ENCODE results near the gene ZNF415. TPM values are rescaled to one million over a fixed set of nuclear protein-coding genes. Genes with fewer than 3 reads are reported as not detected.
"Not testable (repeated sequence)": the region's sequence is repeated elsewhere in the genome, so short reads cannot be mapped to it uniquely, and the experiment has no call there.

Gene ZNF415
- total RNA-seq, 1 experiment from 2014 or later, result not detected

DNA sequence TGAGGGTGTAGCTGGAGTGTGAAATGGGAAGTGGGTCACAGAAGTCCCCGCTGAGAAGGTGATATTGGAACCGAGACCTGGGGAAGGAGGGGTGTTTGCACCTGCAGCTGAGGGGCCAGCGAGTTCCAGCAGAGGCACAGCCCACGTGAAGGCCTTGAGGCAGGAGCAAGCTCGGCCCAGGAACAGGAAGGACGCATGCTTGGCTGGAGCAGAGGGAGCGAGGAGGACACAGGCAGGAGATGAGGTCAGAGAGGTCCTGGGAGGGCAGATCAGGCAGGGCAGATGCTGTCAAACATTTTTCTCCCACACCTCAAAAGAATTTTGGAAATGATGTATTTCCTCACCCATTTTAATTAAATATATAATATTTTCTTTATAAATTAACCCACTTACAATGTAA is 9.3 kb downstream of the ZNF415 start:
- Histone ChIP-seq H3K27me3 (no peaks in the 10 kb centered on the region), H3K4me3 (no peak overlapping the region), H3K9me3 (no peaks in the 10 kb centered on the region), H3K36me3 (no peaks in the 10 kb centered on the region)
- DNase-seq, result no peak

DNA sequence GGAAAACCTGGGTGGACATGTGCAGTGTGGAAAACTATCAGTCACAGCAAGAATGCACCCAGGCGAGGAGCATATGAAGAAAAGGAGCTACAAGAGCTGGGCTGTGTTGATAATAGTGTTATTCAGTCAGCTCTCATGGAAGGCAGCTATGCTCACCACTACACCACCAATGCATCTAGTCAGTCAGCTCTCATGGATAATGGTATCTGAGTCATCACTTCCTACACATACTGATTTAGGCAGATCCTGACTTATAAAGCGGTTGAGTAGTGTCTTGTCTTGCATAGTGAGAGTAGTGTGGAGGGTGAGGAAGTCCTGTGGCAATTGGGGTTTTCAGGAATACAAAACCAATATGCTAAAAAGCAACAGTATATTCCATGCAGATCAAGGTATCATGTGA is 20.4 kb downstream of the ZNF415 start:
- no peaks in the 10 kb centered on the region for H3K36me3 ChIP-seq

DNA sequence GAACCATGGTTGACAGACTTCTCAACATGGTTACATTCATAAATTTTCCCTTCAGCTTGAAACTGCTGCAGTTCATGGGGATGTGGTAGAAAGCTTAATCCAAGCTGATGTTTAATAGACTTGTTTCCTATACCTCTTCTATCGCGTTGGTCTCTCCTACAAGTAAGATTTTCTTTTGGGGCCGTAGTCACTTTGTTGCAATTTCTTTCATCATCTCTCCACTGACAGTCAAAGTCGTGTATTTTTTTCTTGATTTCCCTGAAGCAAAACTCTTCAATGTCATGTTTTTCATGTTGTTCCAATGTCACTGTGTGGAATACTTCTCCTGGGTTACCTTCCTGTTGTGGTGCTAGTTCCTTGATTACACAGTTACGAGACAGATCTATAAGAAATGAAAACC is 23.2 kb downstream of the ZNF415 start:
- Histone ChIP-seq H3K27me3 (no peaks in the 10 kb centered on the region; the same call in 1 of the 2 replicates), H3K9me3 (peaks cover 5% of the 10 kb centered on the region), H3K36me3 (no peaks in the 10 kb centered on the region), H3K4me3 (no peak overlapping the region)
- no peak for DNase-seq

More for the DNA sequence above, 20.4 kb downstream of the ZNF415 start:
- H3K9me3 ChIP-seq, result peaks cover 8% of the 10 kb centered on the region
- DNase-seq, result no peak
- no peaks in the 10 kb centered on the region; the same call in 1 of the 2 replicates for H3K27me3 ChIP-seq
- H3K4me3 ChIP-seq, result no peak overlapping the region

DNA sequence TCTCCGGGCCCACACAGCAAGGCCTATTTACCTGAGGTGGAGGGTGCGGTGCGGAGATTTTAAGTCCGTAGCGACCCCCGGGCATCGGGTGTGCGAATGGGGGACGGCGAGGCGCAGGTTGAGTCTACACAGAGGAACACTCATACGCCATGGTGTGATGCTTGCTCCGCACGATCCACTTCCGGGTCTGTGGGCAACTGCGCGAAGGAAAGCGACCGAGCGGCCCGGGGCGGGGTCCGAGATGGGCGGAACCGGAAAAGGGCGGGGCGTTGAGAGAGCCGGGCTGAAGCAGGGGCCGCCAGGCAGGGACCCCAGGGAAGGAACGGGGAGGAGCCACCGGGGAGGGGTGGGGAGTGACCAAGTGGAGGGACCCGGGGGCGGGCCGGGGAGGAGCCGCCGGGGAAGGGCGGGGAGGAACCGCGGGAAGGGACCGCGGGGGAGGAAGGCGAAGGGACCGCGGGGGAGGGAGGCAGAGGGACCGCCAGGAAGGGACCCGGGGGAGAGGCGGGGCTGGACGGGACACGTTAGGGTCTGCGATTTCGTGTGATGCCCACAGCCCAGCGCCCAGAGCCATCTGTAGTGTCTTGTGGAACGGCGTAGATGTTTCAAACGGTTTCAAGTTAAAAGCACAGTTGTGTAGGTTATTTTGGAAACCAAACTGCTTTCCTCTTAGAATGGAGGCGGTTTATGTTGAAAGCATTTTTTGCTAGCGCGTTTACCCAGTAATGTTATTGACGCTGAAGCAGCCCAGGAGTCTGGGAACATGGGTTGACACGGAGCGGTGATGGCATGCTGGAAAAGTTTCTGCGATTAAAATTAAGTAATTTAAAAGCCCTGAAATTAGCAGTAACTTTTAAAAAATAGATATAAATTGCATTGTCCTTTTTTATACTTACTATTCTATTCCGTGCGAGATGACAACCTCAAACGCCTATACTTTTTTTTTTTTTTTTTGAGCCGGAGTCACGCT is 29.2 kb downstream of the ZNF415 start, which contains the start of gene ZNF160:
TSS of gene ZNF160 (minus strand) at position 189 of the 970 bp plus-strand sequence. CDS start 17,146 bp downstream, outside the sequence.
- DNase-seq, result peak; percentile 98
- no peaks in the 10 kb centered on the region; the same call in 1 of the 2 replicates for H3K9me3 ChIP-seq
- H3K4me3 ChIP-seq, result peak within 1 kb of the TSS; percentile 99
- peaks cover 6% of the 10 kb centered on the region for H3K36me3 ChIP-seq
- no peaks in the 10 kb centered on the region for H3K27me3 ChIP-seq

DNA sequence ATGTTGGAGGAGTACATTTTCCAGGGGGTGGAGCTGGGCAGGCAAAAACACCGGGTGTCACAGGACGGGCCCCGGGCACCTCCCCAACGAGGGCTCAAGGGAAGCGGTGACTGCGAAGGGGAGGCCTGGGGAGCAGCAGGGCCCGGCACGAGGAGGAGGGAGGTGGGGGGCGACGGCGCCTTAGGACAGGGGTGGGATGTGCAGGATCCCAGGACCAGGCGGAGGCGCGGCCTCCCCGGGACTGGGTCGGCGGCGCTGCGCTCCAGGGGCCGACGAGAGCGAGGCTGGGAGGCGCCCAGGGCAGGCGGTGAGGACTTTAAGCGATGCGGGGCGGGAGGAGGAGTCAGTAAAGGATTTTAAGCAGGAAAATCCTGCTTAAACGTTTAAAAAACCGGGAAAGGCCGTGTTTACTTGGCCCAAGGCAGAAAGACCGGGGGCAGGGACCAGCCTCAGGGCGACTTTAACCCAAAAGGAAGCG is 29.9 kb downstream of the ZNF415 start:
- peaks cover 11% of the 10 kb centered on the region for H3K36me3 ChIP-seq
- H3K27me3 ChIP-seq, result no peaks in the 10 kb centered on the region
- DNase-seq, result peak; percentile 54
- no peaks in the 10 kb centered on the region for H3K9me3 ChIP-seq
- H3K4me3 ChIP-seq, result peak overlapping the region; percentile 99

DNA sequence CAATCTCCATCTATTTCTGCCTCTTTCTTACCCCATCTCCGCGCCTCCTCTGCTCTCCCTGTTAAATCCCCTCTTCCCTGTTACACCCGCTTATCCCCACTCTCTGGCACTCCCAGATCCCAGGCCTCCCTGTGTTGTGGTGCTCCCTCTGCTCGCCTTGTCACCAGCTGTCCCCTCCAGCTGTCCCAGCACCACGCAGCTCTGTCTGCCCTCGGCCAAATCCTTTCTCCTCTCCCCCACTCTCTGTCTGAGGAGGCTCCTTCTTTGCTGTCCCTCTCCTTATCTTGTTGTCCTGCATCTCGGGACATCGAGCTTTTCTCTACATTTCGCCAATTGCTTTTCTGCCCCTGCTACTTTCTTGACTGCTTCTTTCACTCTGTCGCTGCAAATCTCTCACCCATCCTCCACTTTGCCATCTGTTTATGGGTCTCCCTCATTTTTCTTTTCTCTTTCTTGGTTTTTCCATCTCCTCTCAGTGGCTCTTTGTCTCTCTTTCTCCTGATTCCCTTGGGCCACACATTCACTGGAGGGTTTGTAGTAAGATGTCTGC is 30.4 kb downstream of the ZNF415 start:
- H3K27me3 ChIP-seq, result no peaks in the 10 kb centered on the region
- peaks cover 13% of the 10 kb centered on the region for H3K36me3 ChIP-seq
- no peak for DNase-seq
- peak overlapping the region; percentile 99 for H3K4me3 ChIP-seq
- no peaks in the 10 kb centered on the region for H3K9me3 ChIP-seq

DNA sequence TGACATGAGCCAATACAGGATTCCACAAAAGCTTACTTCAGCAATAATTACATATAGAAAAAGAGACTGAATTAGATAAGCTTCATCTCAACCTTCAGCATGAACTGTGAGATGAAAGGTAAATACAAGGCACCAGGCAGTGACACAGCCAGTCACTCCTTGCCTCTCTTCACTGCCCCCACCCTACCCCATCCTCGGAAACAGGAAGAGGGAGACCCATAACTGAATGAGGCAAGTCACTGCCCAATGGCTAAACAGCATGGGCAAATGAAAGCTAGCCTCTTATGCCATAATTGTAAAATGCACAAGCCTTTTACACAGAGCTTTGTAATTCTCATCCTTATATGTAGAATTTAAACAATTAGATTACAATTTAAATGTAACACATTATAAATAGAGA is 31.2 kb downstream of the ZNF415 start:
- H3K4me3 ChIP-seq, result no peak overlapping the region
- peaks cover 13% of the 10 kb centered on the region for H3K36me3 ChIP-seq
- DNase-seq, result no peak
- H3K27me3 ChIP-seq, result no peaks in the 10 kb centered on the region
- H3K9me3 ChIP-seq, result no peaks in the 10 kb centered on the region

DNA sequence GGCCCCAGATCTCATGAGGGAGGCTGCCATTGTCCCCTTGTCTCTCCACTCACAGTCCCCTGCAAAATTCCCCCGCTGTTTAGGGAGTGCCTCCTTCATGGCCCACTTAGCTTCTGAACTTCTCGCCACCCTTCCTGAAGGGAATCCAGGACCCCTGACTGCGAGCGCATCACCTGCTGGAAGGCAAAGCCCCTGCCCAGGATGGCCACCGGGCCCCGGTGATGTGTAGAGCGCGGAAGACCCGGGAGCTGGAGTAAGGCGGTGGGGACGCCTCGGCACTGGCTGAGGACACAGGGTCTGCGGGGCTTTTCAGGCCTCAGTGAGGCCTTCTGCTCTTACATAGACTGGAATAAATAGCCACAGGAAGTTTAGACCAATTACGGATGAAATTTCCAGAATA is 34.1 kb downstream of the ZNF415 start:
- H3K9me3 ChIP-seq, H3K4me3 ChIP-seq, DNase-seq, H3K27me3 ChIP-seq: not testable (repeated sequence)
- peaks cover 23% of the 10 kb centered on the region for H3K36me3 ChIP-seq

DNA sequence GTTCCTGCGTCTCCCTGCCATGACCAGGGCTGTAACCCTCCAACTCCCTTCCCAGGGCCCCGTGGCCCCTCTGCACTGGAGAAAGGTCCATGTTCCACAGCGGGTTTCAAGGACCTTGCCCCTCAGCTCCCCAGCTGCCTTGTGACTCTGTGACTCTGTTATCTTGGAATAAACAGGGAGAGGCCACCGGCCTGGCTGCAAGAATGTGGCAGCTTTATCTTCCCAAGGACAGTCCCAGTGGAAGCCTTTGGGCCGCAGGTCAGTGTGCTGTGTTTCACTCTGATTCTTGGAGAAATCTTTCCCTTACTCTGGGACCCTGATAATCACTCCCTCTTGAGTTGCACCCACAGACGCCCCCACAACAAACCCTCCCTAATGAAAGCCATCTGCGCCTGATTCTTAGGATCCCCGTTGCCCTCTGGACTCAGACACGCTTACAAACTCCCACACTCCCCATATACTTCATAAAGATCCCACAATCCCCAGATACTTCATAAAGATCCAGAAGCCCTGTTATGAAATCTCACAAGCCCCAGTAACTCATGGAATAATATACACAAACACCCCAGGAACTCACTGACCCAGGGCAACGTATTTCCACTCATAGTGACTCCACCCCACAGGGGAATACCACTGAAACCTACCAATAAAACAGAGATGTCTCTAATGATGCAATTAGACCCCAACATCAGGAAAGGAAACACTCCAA is 35.6 kb downstream of the ZNF415 start:
- H3K36me3 ChIP-seq, result peaks cover 28% of the 10 kb centered on the region
- DNase-seq, H3K27me3 ChIP-seq, H3K9me3 ChIP-seq, H3K4me3 ChIP-seq: not testable (repeated sequence)

DNA sequence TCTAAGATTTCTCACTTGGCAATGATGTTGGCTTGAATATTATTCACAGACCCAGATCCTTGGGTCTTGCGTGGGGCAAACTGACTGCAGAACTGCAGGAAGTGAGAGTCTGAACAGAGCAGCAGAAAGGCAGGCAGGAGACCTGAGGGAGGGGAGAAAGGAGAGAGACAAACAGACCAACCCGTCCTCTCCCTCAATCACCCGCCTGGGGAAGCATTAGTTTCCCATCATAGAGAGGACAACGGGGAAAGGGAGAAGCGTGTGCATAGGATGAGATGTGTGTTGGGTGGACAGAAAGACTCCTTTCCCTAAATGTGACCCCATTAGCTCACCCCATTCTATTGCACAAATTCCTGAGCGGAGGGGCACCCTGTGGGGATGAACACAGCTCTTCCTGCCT is 36.1 kb downstream of the ZNF415 start:
- DNase-seq, H3K27me3 ChIP-seq, H3K4me3 ChIP-seq, H3K9me3 ChIP-seq: not testable (repeated sequence)
- peaks cover 30% of the 10 kb centered on the region for H3K36me3 ChIP-seq

DNA sequence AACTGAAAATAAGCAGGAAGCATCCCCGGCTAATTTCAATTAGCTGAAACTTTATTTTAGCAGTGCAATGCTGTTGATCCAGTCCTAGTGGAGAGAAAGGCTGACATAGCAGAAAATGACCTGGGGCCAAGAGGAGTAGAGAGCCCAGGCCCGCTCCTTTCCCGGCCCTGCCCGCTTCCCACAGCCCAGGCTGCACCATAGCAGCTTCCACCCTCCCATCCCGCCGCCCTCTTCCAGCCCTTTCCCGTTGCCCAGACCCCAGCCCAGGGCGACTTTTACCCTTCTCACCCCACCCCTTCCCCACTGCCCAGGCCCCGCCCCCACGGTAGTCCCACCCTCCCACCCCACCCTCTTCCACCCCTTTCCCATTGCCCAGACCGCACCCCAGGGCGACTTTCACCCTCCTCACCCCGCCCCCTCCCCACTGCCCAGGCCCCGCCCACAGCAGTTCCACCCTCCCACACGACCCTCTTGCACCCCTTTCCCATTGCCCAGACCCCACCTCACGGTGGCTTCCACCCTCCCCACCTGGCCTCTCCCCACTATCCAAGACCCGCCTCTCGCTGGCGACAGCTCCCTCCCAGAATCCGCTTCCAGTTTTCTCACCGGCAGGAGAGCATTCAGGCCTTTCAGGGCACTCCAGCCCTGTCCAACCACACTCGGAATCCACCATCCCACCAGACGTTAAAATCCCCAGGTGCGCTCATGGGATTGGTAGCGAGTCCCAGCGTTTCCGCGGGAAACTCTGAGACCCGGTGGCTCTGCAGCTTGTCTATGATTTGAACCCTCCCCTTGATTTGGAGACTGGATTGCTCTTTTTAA is 37.7 kb downstream of the ZNF415 start:
- H3K36me3 ChIP-seq, result peaks cover 40% of the 10 kb centered on the region
- H3K27me3 ChIP-seq, result no peaks in the 10 kb centered on the region
- H3K9me3 ChIP-seq, result no peaks in the 10 kb centered on the region
- no peak for DNase-seq
- H3K4me3 ChIP-seq, result no peak overlapping the region

DNA sequence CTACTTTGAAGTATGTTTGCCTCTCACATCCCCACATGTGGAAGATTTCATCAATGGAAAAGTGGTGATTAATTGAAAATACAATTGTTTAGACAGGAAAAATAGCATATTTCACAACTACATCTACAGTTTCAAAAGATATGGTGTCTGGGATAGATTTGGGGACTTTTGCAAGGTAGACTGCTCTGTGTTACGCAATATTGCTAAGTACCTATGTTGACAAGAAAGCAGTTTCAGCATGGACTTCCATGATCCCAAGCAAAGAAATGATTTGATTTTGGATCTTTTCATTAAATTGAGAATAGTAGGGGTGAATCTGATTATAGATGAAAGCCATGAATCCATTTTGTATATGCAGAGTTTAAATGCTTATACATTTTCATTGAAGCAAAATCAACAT is 40.0 kb downstream of the ZNF415 start:
- Histone ChIP-seq H3K9me3 (no peaks in the 10 kb centered on the region), H3K36me3 (peaks cover 46% of the 10 kb centered on the region), H3K4me3 (no peak overlapping the region), H3K27me3 (no peaks in the 10 kb centered on the region)
- no peak for DNase-seq

DNA sequence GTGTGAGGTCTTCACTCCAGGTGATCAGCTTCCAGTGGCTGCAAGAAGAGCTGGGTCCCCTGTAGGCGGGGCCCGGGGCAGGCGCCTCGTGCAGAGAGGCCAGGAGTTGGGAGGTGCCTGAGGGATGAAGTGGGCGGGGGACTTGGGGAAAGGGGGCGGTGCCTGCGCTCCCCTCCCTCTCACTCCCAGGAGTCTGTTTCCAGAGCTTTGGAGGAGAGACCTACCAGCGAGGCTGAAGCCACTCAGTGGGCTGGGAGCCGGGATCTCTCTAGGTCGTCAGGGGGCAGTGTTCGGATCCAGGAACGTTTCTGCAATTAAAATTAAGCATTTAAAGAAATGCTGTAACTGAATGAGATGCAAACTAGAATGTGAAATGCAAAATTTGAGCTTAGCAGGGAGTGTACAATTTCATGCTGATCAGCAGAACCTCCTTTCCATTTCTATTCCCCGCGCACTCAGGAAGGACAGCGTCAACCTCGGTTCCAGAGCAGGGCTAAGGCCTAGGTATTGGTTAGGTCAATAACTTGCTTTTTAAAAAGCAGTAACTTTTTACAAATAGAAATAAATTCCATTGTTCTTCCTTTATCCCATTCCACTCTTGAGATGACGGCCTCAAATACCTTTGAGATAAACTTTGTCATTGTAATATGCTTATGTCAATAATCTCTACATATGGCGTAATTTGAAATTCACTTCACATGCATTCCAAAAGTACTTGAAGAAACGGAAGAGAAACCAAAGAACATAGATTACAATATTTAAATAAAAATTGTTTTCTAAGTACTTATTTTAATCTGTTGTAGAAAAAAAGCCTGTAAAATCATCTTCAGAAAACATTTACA is 41.1 kb downstream of the ZNF415 start:
- H3K9me3 ChIP-seq, result no peaks in the 10 kb centered on the region
- no peak overlapping the region for H3K4me3 ChIP-seq
- no peak for DNase-seq
- H3K36me3 ChIP-seq, result peaks cover 52% of the 10 kb centered on the region
- no peaks in the 10 kb centered on the region for H3K27me3 ChIP-seq

DNA sequence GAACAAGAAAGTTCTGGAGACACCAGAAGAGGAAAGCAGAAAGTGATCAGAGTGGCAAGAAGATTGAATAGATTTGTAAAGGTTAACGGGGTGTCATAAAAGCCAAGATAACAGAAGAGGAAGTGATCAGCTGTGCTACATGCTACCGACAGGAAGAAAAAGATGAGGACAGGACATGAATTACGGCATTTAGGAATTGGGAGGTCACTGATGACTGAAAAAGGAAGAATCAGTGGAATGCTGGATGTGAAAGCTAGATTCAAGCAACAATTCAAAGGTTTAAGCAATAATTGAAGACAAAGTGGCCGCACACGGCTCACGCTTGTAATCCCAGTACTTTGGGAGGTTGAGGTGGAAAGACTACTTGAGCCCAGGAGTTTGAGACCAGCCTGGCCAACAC is 44.6 kb downstream of the ZNF415 start:
- H3K27me3 ChIP-seq, result no peaks in the 10 kb centered on the region
- no peaks in the 10 kb centered on the region for H3K9me3 ChIP-seq
- peaks cover 71% of the 10 kb centered on the region for H3K36me3 ChIP-seq
- H3K4me3 ChIP-seq, result no peak overlapping the region
- DNase-seq, result no peak

DNA sequence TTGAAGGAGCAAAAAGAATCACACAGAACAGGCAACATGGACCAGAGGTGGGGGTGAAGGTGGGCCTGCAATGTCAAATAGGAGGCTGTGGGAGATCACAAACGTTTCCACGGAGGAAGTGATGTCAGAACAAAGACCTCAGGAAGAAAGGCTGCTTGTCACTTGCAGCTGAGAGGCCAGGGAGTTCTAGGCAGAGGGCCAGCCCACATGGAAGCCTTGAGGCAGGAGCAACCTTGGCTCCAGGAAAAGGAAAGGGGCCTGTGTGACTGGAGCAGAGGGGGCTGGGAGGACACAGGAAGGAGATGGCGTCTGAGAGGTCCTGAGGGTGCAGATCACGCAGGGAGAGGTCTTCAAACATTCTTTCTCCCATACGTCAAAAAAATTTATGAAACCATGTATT is 45.8 kb downstream of the ZNF415 start:
- DNase-seq, result no peak
- H3K4me3 ChIP-seq, result no peak overlapping the region
- H3K36me3 ChIP-seq, result peaks cover 71% of the 10 kb centered on the region
- no peaks in the 10 kb centered on the region for H3K27me3 ChIP-seq
- no peaks in the 10 kb centered on the region for H3K9me3 ChIP-seq
